ENCODE data around the gene NCLN.

DNA sequence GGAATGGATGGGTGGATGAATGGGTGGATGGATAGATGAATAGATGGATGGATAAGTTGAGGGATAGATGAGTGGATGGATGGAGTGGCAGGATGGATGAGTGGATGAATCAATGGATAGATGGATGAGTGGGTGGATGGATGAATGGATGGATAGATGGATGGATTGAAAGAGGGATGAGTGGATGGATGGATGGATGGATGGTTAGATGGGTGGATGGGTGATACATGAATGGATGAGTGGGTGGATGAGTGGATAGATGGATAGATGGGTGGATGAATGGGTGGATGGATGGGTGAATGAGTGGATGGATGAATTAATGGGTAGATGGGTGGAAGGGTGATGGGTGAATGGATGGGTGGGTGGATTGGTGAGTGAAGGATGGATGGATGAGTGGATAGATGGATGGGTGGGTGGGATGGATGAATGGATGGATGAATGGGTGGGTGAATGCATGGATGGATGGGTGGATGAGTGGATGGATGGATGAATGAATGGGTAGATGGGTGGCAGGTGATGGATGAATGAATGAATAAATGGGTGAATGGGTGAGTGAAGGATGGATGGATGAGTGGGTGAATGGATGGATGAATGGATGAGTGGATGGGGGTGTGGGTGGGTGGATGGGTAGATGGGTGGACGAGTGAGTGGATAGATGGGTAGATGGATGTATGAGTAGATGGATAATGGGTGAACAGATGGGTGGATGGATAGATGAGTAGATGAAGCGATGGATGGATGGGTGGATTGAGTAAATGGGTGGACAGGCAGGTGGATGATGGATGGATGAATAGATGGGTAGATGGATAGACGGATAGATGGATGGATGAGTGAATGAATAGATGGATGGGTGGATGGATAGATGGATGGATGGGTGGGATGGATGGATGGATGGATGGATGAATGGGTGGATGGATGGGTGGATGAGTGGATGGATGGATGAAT lies 32.2 kb upstream of the NCLN start:
- TF ChIP-seq, protein P1, sequence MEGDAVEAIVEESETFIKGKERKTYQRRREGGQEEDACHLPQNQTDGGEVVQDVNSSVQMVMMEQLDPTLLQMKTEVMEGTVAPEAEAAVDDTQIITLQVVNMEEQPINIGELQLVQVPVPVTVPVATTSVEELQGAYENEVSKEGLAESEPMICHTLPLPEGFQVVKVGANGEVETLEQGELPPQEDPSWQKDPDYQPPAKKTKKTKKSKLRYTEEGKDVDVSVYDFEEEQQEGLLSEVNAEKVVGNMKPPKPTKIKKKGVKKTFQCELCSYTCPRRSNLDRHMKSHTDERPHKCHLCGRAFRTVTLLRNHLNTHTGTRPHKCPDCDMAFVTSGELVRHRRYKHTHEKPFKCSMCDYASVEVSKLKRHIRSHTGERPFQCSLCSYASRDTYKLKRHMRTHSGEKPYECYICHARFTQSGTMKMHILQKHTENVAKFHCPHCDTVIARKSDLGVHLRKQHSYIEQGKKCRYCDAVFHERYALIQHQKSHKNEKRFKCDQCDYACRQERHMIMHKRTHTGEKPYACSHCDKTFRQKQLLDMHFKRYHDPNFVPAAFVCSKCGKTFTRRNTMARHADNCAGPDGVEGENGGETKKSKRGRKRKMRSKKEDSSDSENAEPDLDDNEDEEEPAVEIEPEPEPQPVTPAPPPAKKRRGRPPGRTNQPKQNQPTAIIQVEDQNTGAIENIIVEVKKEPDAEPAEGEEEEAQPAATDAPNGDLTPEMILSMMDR (conservative IDR thresholded peaks at IDR 0.05) = no peak
- no peak for TF ChIP-seq ZFX (IDR thresholded peaks at IDR 0.05)

All from C4-2B (cell line).